Activated CD8-positive, alpha-beta memory T cell treated with anti-CD3 and anti-CD28 coated beads, Interleukin-2, amount 50 U/mL, for 4 hours (primary cell): ENCODE data around the gene MAP2K3.

Source experiments
- DNase-seq: peaks from one replicate; pipeline ENCODE4 v3.0.0-alpha.2; 2020

MAP2K3 gene

GRCh38 chr17:21252796-21253645, 31.5 kb upstream of the MAP2K3 start, which contains the start of gene NATD1:
Gene NATD1, minus strand, starts transcription at chr17:21253410. Its CDS starts 146 bp downstream, at chr17:21253264.
- peak; percentile 76 for DNase-seq

- DNase-seq, result no peak
These were observed 30.7 kb upstream of the MAP2K3 start for GRCh38 chr17:21253646-21254441.

- DNase-seq, result no peak
These were observed 25.9 kb upstream of the MAP2K3 start for GRCh38 chr17:21258593-21258992.

DNA sequence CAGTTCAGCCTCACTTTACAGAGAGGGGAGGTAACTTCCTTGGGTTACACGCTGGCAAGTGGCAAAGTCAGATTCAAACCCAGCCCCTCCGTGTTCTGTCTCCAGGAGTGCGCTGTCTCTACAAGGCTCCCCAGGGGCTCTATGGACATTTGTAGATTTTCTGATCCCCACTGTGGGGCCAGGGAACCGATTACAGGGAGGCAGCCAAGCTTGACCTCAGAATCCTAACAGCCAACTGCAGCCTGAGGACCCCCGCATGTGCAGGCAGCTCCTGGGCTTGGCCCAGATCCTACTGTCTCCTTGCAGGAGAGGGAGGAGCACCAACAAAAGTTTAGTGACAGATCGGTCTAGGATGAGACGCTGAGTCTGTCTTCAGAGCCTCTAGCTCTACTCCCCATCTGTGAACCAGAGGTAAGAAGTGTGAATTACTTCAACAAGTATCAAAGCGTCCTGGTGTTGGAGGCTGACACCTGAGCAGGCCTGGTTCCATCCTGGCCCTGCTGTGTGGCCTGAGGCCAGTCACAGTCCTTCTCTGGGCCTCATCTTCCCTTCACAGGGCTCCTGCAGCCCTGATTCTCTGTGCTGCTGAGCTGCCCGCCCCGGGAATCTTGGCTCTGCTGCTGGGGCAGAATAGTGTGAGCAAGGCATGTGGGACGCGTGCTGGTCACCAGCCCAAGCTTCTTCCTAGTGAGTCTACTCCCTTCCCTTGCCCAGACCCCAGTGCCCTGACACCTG, 22.1 kb upstream of the MAP2K3 start:
- no peak for DNase-seq

GRCh38 chr17:21263376-21263775, 21.1 kb upstream of the MAP2K3 start:
- DNase-seq, result no peak

GRCh38 chr17:21268596-21269188, 15.8 kb upstream of the MAP2K3 start:
- DNase-seq, result no peak

DNA sequence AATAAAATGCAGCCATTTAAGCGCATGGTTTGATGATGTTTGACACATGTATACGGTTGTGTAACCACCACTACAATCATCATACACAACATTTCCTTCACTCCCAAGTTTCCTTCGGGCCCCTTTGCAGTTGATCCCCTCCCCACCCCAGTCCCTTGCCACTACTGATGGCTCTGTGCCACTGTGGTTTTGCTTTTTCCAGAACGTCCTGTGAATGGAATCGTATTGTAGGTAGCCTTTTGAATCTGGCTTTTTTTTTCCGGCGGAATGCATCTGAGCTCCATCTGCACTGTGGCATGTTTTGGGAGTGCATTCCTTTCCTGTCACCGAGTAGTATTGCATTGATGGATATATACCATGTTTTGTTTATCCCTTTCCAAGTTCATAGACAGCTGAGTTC, 15.1 kb upstream of the MAP2K3 start:
- DNase-seq, result no peak

DNA sequence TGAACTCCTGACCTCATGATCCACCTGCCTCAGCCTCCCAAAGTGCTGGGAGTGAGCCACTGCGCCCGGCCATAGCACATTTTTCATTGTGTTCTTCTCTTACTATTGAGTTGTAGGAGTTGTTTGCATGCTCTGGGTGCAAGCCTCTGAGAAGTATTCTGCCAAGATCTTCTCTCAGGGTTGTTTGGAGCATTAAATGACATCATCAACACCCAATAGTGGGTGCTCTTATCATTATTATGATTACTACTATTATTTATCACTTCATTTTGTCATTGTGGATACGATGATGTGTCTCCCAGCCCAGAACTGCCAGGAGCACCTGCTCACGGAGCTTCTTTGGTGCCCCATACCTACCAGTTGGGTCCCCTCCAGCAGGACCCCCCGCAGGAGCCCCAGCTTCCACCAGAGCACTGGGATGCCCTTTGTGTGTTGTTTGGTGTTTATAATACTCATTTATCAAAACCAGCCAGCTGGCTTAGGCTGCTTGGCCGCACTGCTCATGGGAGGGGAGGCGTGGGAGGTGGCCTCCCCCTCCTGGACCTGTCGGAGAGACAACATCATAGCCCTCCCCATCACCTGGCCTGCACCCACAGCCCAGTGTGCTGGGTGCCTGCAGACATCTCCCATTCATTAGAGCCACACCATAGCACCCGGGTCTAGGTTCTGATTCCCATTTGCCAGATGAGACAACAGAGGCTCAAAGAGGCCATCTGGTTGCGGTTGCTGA, 12.9 kb upstream of the MAP2K3 start:
- no peak for DNase-seq

DNA sequence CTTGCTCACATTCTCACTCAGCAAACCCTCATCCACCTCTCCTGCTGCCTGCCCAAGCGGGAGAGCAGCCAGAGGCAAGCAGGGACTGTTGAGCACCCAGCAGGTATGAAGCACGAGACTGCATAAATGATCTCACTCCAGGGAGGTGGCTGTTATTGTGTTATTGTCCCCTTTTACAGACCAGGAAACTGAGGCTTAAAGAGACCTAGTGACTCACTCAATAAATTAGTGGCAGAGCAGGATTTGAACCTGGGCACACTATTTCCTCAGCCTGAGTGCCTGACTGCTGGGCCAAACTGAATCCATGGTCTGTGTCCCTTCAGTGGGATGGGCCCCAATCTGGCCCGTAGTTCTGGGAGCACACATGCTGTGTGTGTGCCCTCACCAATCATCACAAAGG, 12.3 kb upstream of the MAP2K3 start:
- DNase-seq, result no peak

GRCh38 chr17:21272881-21273792, 11.4 kb upstream of the MAP2K3 start:
- no peak for DNase-seq

GRCh38 chr17:21275047-21275578, 9.4 kb upstream of the MAP2K3 start:
- no peak for DNase-seq

GRCh38 chr17:21275579-21276263, 8.8 kb upstream of the MAP2K3 start:
- DNase-seq, result peak; percentile 99

DNA sequence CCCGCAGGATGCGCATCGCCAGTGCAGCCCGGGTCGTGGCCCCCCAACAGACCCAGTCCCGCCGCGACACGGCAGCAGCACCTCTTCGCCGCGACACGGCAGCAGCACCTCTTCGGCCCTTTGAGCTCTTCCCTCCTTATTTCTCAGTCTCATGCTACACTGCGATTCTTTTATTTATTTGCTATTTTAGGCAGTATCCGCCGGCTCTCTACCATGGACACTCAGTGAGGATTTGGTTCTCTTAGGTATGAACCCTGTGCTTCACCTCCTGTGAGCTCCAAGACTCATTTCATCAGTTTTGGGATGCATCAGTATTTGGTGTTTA, 8.3 kb upstream of the MAP2K3 start:
- DNase-seq, result no peak

DNA sequence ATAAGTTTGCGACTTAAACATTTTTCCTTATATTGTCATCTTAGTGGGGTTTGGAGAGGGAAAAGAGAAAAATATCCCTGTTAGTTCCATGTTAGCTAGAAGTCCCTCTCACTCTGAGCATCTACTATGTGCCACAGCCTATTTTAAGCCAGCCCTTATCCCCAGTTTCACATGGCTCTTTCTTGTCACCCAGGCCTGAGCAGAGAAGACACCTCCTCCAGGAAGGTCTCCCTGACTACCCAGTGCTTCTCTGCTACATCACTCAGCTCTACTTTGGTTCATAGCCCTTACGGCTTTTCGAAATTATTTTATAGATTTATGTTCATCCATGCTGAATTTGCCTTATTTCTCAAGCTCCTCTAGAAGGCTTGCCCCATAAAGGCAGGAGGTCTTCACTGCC, 7.2 kb upstream of the MAP2K3 start:
- DNase-seq, result no peak

- DNase-seq, result peak; percentile 28
These were observed 5.9 kb upstream of the MAP2K3 start for GRCh38 chr17:21278450-21279197.

- no peak for DNase-seq
These were observed 5.3 kb upstream of the MAP2K3 start for GRCh38 chr17:21279198-21279535.

DNA sequence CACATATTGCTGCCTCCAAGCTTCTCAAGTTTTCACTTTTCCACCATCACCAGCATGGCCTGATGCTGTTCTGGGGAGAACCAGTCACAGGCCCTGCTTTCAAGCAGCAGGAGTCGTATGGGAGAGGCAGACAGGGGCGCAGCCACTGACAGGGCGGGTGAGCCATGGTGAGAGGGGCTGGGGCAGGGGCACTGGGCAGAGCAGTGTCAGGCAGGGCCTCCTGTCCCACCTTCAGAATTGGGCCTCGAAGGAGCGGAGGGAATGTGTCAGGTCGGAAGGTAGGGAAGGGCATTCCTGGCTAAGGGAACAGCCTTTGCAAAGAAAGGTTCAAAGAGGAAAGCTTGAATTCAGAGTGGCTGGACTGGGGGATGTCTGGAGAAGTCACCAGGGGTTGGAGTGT, 4.9 kb upstream of the MAP2K3 start:
- DNase-seq, result no peak

DNA sequence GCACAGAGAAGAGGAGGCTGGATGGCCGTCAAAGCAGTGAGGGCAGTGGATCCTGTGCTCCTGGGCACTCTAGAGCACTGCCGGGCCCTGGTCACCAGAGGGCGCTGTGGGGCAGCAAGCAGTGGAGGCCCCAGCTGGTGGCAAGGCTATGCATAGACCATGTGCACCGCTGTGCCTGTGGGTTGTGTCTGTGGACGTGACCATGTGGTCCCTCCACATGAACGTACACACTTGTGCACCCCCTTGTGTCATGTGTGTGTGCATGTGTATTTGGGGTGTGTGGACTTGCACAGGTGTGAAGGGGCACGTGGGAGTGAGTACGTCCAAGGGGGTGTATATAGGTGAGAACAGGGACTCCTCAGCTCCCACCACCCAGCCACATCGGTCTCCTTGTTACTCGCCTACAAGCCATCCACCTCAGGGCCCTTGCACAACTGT, 4.4 kb upstream of the MAP2K3 start:
- peak; percentile 92 for DNase-seq

DNA sequence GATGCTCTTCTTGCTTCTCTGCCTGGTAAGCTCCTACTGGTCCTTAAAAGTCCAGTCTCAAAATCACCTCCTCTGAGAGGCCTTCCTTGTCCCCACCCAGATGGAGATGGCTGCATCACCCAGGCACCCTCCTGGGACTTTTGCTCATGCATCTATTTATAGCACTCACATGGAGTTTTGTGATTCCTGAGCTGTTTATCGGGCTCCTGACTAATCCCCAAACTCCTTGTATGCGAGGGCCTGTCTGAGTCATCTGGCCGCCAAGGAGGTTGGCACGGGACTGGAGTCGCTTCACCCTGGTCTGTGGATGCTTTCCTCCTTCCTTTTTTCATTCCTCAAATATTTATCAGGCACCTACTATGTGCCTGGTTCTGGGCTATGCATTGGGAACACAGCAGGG, 2.3 kb upstream of the MAP2K3 start:
- no peak for DNase-seq

GRCh38 chr17:21282850-21283249, 1.7 kb upstream of the MAP2K3 start:
- DNase-seq, result no peak
